OCI-LY1 (cell line): ENCODE data around the gene IPP.

Experiments used
- CTCF ChIP-seq: fragments of 200-600 bp; sonication (generic), shearing (Covaris generic); IDR thresholded peaks from 2 replicates; pipeline ENCODE4 v1.5.1; 2017; ENCODE audit warnings: mild to moderate bottlenecking, antibody characterized with exemption, low read length, moderate library complexity, mixed read lengths
- EZH2 ChIP-seq: fragments of 200-600 bp; sonication (generic), shearing (Covaris generic); IDR thresholded peaks from 2 replicates; pipeline ENCODE4 v1.8.0; 2017; ENCODE audit warnings: borderline replicate concordance, mixed run types, mild to moderate bottlenecking, antibody characterized with exemption, low read length, moderate library complexity, mixed read lengths

GRCh38 chr1:45686288-45687013 is 64.0 kb downstream of the IPP start, which contains the start of gene GPBP1L1:
- no peak for TF ChIP-seq CTCF
- no peak for TF ChIP-seq EZH2
